ENCODE measurements around the gene TMEM202.
"Not testable (repeated sequence)": the region's sequence is repeated elsewhere in the genome, so short reads cannot be mapped to it uniquely, and the experiment has no call there.

DNA sequence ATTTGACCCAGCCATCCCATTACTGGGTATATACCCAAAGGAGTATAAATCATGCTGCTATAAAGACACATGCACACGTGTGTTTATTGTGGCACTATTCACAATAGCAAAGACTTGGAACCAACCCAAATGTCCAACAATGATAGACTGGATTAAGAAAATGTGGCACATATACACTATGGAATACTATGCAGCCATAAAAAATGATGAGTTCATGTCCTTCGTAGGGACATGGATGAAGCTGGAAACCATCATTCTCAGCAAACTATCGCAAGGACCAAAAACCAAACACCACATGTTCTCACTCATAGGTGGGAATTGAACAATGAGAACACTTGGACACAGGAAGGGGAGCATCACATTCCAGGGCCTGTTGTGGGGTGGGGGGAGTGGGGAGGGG lies 15.2 kb downstream of the TMEM202 start:
- not testable (repeated sequence) for TF ChIP-seq EZH2 (IDR thresholded peaks at IDR 0.05; ENCODE audit: insufficient read depth, low read length)
- TF ChIP-seq, protein P1, sequence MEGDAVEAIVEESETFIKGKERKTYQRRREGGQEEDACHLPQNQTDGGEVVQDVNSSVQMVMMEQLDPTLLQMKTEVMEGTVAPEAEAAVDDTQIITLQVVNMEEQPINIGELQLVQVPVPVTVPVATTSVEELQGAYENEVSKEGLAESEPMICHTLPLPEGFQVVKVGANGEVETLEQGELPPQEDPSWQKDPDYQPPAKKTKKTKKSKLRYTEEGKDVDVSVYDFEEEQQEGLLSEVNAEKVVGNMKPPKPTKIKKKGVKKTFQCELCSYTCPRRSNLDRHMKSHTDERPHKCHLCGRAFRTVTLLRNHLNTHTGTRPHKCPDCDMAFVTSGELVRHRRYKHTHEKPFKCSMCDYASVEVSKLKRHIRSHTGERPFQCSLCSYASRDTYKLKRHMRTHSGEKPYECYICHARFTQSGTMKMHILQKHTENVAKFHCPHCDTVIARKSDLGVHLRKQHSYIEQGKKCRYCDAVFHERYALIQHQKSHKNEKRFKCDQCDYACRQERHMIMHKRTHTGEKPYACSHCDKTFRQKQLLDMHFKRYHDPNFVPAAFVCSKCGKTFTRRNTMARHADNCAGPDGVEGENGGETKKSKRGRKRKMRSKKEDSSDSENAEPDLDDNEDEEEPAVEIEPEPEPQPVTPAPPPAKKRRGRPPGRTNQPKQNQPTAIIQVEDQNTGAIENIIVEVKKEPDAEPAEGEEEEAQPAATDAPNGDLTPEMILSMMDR (IDR thresholded peaks at IDR 0.05; ENCODE audit: insufficient read depth, low read depth, low read length) = not testable (repeated sequence)
